Skin epidermis (tissue), 12 donors: ENCODE data around the gene EXOC3.

Experiments used
- H3K27ac ChIP-seq, 21 experiments: fragments of 200-600 bp; sonication (generic) in 11 of 21; one replicate each; pipeline ENCODE4 v1.5.0; 2020; ENCODE audit warnings: mild to moderate bottlenecking in 3 of 21, inconsistent platforms in 2 of 21, moderate library complexity in 2 of 21
- H3K4me3 ChIP-seq, 7 experiments: fragments of 200-600 bp; sonication (generic) in 2 of 7; one replicate each; pipeline ENCODE4 v1.5.0; 2020; ENCODE audit warnings: inconsistent platforms in 2 of 7, mild to moderate bottlenecking in 2 of 7, moderate library complexity in 1 of 7

Gene EXOC3

GRCh38 chr5:423626-424261 is 19.2 kb upstream of the EXOC3 start:
- Histone ChIP-seq H3K27ac (peak overlapping the region in 2 of 21 experiments; percentile 65 to 74), H3K4me3 (no peak overlapping the region)

GRCh38 chr5:424301-425110 is 18.5 kb upstream of the EXOC3 start:
- H3K27ac ChIP-seq, result peak overlapping the region in 5 of 21 experiments; percentile 25 to 74 (median 65)

DNA sequence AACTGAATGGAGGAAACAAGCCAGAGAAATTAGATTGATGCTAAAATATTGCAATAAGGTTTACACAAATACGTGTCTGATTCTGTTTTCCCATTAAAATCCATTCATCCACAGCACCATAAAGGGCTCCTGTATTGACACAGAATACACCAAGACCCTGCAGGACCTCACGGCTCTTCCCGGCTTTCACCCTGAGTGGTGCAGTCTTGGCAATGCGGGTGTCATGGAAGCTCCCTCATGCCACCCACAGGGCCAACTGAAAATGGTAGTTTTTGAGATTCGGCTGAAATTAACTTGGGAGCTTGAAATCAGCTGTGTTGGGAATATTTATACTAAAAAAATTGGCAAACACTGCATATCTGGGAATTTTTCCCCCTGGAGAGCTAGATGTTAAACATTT is 17.3 kb upstream of the EXOC3 start:
- Histone ChIP-seq H3K27ac (no peak overlapping the region), H3K4me3 (no peak overlapping the region)

More at GRCh38 chr5:424301-425110, 18.5 kb upstream of the EXOC3 start:
- no peak overlapping the region for H3K4me3 ChIP-seq

- Histone ChIP-seq H3K4me3 (no peak overlapping the region), H3K27ac (no peak overlapping the region)
Observed at GRCh38 chr5:426392-426976, 16.5 kb upstream of the EXOC3 start.

- no peak overlapping the region for H3K4me3 ChIP-seq
- no peak overlapping the region for H3K27ac ChIP-seq
Observed at GRCh38 chr5:427415-428087, 15.4 kb upstream of the EXOC3 start.

DNA sequence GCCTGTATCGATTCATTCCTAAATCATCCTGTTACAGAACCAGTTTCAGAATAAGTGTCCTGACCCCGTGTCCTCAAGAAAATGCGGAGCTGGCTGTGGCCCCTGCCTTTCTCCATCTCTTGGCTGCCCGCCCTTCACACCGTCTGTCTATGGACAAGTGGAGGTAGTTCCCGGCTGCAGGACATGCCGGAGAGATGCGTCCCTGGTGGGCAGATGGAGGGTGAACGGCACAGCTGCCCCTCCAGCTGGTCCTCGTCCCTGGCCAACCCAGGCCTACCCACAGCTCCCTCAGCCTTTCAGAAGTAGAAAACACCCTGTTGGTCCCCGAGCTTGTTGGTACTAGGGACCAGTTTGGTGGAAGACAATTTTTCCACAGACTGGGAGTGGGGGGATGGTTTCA is 14.8 kb upstream of the EXOC3 start:
- no peak overlapping the region for H3K27ac ChIP-seq

DNA sequence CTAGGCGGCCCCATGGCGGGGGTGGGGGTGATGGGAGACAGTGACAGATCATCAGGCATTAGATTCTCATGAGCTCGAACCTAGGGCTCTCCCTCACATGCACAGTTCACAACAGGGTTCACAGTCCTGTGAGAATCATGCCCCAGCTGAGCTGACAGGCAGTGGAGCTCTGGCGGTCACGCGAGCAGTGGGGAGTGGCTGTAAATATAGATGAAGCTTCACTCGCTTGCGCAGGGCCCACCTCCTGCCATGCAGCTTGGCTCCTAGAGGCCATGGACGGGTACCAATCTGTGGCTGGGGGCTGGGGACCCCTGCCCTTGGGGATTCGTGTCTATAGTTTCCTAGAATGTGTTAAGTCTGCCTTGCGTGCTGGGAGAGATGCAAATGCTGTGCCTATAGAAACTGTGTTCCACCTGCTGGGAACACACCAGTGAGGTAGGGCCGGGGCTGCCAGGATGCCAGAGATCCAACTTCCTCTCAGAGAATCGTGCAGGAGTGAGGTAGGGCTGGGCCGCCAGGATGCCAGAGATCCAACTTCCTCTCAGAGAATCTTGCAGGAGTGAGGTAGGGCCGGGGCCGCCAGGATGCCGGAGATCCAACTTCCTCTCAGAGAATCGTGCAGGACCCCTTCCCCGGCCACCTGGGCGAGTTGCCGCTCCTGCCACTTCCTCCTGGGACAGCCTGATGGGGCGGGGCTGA is 14.1 kb upstream of the EXOC3 start:
- H3K27ac ChIP-seq, result peak overlapping the region in 7 of 21 experiments; percentile 1 to 69 (median 45)
- no peak overlapping the region for H3K4me3 ChIP-seq

More for the DNA sequence above, 14.8 kb upstream of the EXOC3 start:
- no peak overlapping the region for H3K4me3 ChIP-seq

DNA sequence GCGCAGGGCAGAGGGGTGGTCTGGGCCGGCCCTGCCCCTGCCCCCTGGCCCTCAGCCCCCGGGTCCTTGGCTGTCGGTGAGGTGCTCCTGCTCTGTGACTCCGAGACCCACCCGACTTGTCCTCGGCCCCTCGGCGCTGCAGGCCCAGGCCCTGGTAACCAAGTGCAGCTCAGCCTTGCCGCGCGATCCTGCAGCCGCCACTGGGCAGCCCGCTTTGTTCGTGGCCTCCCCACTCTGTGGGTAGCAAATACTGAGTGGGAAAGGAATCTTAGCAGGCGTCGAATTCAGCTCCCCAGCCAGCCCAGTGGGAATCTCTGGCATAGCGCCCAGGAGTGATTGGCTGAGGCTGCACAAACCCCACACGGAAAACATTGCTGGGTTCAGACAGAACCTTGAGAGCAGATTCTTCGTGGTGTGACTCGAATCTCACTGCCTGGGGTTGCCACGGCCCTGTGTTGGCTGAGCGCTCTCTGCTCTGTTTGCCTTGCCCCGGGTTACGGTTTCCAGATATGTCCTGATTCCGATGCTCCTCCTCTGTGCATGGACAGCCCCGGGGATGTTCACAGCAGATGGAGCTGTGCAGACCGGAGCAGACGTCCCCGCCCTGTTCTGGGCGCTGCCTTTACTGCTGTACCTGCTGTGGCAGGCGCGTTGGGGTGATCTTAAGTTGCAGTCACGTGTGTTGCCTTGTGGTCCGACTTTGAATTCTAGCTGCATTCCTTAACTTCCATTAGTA is 13.4 kb upstream of the EXOC3 start:
- H3K27ac ChIP-seq, result peak overlapping the region in 7 of 21 experiments; percentile 27 to 69 (median 48)
- H3K4me3 ChIP-seq, result no peak overlapping the region

- Histone ChIP-seq H3K27ac (peak overlapping the region in 6 of 21 experiments; percentile 26 to 69 (median 49)), H3K4me3 (no peak overlapping the region)
Observed at GRCh38 chr5:430214-430925, 12.6 kb upstream of the EXOC3 start.

DNA sequence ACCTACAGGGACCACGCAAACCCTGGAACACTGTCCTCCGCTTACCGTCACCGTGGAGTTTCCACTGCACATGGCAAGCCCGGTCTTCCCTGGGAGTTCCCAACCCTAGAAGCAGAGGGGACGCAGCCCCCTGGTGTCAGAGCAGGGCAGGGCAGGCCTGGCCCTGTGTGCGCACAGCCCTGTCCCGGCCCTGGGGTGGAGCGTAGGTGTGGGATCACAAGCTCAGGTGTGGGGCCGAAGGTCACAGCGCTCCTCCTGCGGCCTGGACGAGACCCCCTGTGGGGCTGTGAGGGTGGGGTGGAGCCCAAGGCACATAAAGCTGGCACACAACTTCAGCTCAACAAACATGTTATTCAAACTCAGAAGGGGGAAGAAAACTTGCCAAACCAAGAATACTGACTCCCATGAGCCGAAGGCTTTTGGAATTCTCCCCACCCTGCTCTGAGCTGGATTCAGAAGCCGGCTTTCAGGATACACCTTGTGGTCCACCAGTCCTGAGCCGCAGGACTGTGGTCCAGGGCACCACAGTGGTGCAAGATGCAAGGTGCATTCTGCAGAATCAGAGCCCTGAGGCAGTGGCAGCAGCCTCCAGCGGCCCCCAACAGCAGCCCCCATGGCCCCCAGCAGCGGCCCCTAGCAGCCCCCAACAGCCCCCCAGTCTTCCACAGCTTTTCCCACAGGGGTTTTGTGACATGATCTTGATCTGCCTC is 11.8 kb upstream of the EXOC3 start:
- Histone ChIP-seq H3K4me3 (no peak overlapping the region), H3K27ac (no peak overlapping the region)

- Histone ChIP-seq H3K4me3 (no peak overlapping the region), H3K27ac (no peak overlapping the region)
Observed at GRCh38 chr5:431711-432050, 11.3 kb upstream of the EXOC3 start.

- H3K27ac ChIP-seq, result no peak overlapping the region
Observed at GRCh38 chr5:432201-432927, 10.6 kb upstream of the EXOC3 start.

GRCh38 chr5:432928-433791 is 9.8 kb upstream of the EXOC3 start:
- Histone ChIP-seq H3K4me3 (no peak overlapping the region), H3K27ac (no peak overlapping the region)

More at GRCh38 chr5:432201-432927, 10.6 kb upstream of the EXOC3 start:
- H3K4me3 ChIP-seq, result no peak overlapping the region

DNA sequence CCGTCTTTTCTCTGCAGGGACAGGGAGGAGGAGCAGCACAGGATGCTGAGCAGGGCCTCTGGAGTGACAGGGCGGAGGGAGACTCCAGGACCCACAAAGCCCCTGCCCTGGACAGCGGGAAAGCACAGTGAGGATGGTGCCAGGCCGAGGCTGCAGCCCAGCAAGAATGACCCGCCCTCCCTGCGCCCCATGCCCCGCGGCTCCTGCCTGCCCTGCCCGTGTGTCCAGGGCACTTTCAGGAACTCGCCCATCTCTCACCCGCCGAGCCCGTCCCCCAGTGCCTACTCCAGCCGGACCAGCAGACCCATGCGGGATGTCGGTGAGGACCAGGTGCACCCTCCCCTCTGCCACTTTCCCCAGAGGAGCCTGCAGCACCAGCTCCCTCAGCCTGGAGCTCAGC is 9.1 kb upstream of the EXOC3 start:
- Histone ChIP-seq H3K27ac (no peak overlapping the region), H3K4me3 (no peak overlapping the region)

DNA sequence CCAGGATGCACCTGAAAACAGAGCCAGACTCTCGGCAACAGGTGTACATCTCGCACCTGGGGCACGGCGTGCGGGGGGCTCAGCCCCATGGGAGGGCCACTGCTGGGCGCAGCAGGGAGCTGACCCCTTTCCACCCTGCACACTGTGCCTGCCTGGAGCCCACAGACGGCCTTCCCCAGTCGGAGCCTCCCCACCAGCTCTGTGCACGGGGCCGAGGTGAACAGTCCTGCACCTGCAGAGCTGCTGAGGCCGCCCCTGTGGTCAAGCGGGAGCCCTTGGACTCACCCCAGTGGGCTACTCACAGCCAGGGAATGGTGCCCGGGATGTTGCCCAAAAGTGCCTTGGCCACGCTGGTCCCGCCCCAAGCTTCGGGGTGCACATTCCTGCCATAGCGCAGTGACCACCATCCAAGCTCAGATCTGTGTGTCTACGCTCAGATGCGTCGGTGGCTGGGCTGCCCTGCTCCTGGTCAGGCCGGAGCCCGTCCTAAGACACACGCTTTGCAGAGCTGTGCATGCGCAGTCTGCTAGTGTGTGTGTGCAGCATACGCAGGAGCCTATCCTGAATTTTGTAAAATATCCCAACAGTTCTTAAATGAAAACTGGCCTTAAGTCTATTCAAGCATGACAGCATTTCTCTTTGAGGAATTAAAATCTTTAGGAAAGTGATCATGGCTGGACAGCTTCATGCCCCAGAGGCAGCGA is 8.4 kb upstream of the EXOC3 start:
- H3K27ac ChIP-seq, result no peak overlapping the region
- no peak overlapping the region for H3K4me3 ChIP-seq
